CD14-positive monocyte (primary cell): ENCODE results near the gene MAST2. TPM values are rescaled to one million over a fixed set of nuclear protein-coding genes. Genes with fewer than 3 reads are reported as not detected.
A peak's percentile ranks its signal among the peaks of the same experiment; 100 is the strongest.

Experiments
- DNase-seq, 3 donors: peaks; one replicate each; pipeline ENCODE4 v3.0.0-alpha.2; 2011 to 2022
- H2AFZ ChIP-seq: 2 replicates; pipeline ENCODE4 v1.6.0; 2012; ENCODE audit warnings: mild to moderate bottlenecking, low read depth, low read length, inconsistent platforms; ENCODE audit not compliant: insufficient read depth, poor library complexity, severe bottlenecking
- H3K27ac ChIP-seq, 2 donors: 1 replicate in 1 of 2; 2 replicates in 1 of 2; pipeline ENCODE4 v1.5.1; 2012 to 2013; ENCODE audit warnings: low read length in 2 of 2, control low read depth in 1 of 2, inconsistent platforms in 1 of 2, low read depth in 1 of 2, mild to moderate bottlenecking in 1 of 2
- H3K27me3 ChIP-seq, 2 donors: one replicate each; pipeline versions ENCODE4 v1.6.0 to v1.6.1; 2011 to 2013; ENCODE audit warnings: low read length in 2 of 2; ENCODE audit not compliant: control insufficient read depth in 2 of 2, insufficient read depth in 2 of 2
- H3K36me3 ChIP-seq, 2 donors: replicated peaks in 1 of 2; 1 replicate in 1 of 2; 2 replicates in 1 of 2; pipeline versions ENCODE4 v1.5.1 to v1.6.1; 2012 to 2013; ENCODE audit warnings: low read length in 2 of 2, control low read depth in 1 of 2, inconsistent platforms in 1 of 2, mild to moderate bottlenecking in 1 of 2; ENCODE audit not compliant: insufficient read depth in 2 of 2, control insufficient read depth in 1 of 2
- H3K4me1 ChIP-seq, 2 donors: 1 replicate in 1 of 2; 2 replicates in 1 of 2; pipeline versions ENCODE4 v1.5.1 to v1.6.1; 2012 to 2013; ENCODE audit warnings: low read length in 2 of 2, control low read depth in 1 of 2, inconsistent platforms in 1 of 2, mild to moderate bottlenecking in 1 of 2, moderate library complexity in 1 of 2; ENCODE audit not compliant: insufficient read depth in 2 of 2, control insufficient read depth in 1 of 2
- H3K4me2 ChIP-seq: replicated peaks from 2 replicates; pipeline ENCODE3; 2012; ENCODE audit warnings: low read length, moderate library complexity, mild to moderate bottlenecking; ENCODE audit not compliant: poor library complexity, severe bottlenecking; ENCODE audit errors: extremely low read depth
- H3K4me3 ChIP-seq, 3 experiments: fragments of 200-600 bp in 1 of 3; sonication (generic) in 1 of 3; replicated peaks in 1 of 3; 1 replicate in 2 of 3; 2 replicates in 1 of 3; pipeline ENCODE4 v1.5.1; 2011 to 2013; ENCODE audit warnings: low read length in 3 of 3, mild to moderate bottlenecking in 3 of 3, control low read depth in 2 of 3, low read depth in 2 of 3, inconsistent platforms in 1 of 3, moderate library complexity in 1 of 3
- H3K79me2 ChIP-seq: 2 replicates; pipeline ENCODE4 v1.6.0; 2012; ENCODE audit warnings: mild to moderate bottlenecking, control low read depth, inconsistent platforms, low read length, moderate library complexity; ENCODE audit not compliant: insufficient read depth
- H3K9ac ChIP-seq: 2 replicates; pipeline ENCODE4 v1.6.0; 2017; ENCODE audit warnings: low read length, mild to moderate bottlenecking; ENCODE audit not compliant: insufficient read depth, poor library complexity, severe bottlenecking
- H3K9me3 ChIP-seq, 2 donors: replicated peaks in 1 of 2; 1 replicate in 1 of 2; 2 replicates in 1 of 2; pipeline versions ENCODE4 v1.5.1 to v1.6.1; 2012 to 2013; ENCODE audit warnings: low read length in 2 of 2, control low read depth in 1 of 2; ENCODE audit not compliant: control insufficient read depth in 1 of 2, insufficient read depth in 1 of 2
- H4K20me1 ChIP-seq: 2 replicates; pipeline ENCODE4 v1.6.0; 2012; ENCODE audit warnings: mild to moderate bottlenecking, low read length, control low read depth, moderate library complexity; ENCODE audit not compliant: insufficient read depth
- H3K27ac Mint-ChIP-seq, 7 donors: one replicate each; pipeline ENCODE4 v1.8.0; 2020; ENCODE audit warnings: mild to moderate bottlenecking in 7 of 7, mixed read lengths in 7 of 7, moderate library complexity in 6 of 7, inconsistent platforms in 2 of 7
- H3K27me3 Mint-ChIP-seq, 3 donors: one replicate each; pipeline ENCODE4 v1.8.0; 2021 to 2022; ENCODE audit warnings: low read depth in 3 of 3, mild to moderate bottlenecking in 3 of 3, mixed read lengths in 3 of 3, moderate library complexity in 3 of 3, inconsistent platforms in 1 of 3
- H3K36me3 Mint-ChIP-seq, 2 donors: one replicate each; pipeline ENCODE4 v1.8.0; 2020; ENCODE audit warnings: mixed read lengths in 2 of 2, inconsistent platforms in 1 of 2, mild to moderate bottlenecking in 1 of 2
- H3K4me1 Mint-ChIP-seq: one replicate; pipeline ENCODE4 v1.8.0; 2020; ENCODE audit warnings: mild to moderate bottlenecking, mixed read lengths
- H3K4me3 Mint-ChIP-seq, 2 donors: one replicate each; pipeline ENCODE4 v1.8.0; 2020; ENCODE audit warnings: mild to moderate bottlenecking in 2 of 2, mixed read lengths in 2 of 2, moderate library complexity in 1 of 2
- H3K9me3 Mint-ChIP-seq, 7 donors: one replicate each; pipeline ENCODE4 v1.8.0; 2020 to 2022; ENCODE audit warnings: mixed read lengths in 7 of 7, mild to moderate bottlenecking in 6 of 7, moderate library complexity in 6 of 7, inconsistent platforms in 2 of 7
- WGBS: methylation state at CpG from one replicate; pipeline ENCODE4 v1.1.5; 2013; ENCODE audit warnings: missing lambda C conversion rate; ENCODE audit not compliant: insufficient coverage; 5-methylcytosine and 5-hydroxymethylcytosine counted together
- intact Hi-C, 2 donors: fragments of 100-400 bp; cut with micrococcal nuclease; formaldehyde crosslinking; loops; one replicate each; pipeline versions ENCODE4 v1.15.0 to v1.15.1; 2023
- polyA plus RNA-seq, 3 donors: library from polyadenylated mRNA; depleted of rRNA in 1 of 3; unstranded in 2 of 3; stranded (reverse) in 1 of 3; fragments of 300-500 nt in 2 of 3; fragments of >200 nt in 1 of 3; fragmentation: Illumina TruSeq in 2 of 3; gene quantifications; 1 replicate in 2 of 3; 2 replicates in 1 of 3; pipeline ENCODE4 v1.2.3, GENCODE V29; 2012 to 2021
- TF ChIP-seq, protein P1 (sequence below): fragments of 200-600 bp; IDR thresholded peaks from one replicate; pipeline ENCODE4 v1.8.0; 2022; ENCODE audit warnings: antibody characterized with exemption, mild to moderate bottlenecking

The MAST2 gene
- polyA plus RNA-seq, 3 donors: 1.0 to 7.2 (median 2.5) TPM

DNA sequence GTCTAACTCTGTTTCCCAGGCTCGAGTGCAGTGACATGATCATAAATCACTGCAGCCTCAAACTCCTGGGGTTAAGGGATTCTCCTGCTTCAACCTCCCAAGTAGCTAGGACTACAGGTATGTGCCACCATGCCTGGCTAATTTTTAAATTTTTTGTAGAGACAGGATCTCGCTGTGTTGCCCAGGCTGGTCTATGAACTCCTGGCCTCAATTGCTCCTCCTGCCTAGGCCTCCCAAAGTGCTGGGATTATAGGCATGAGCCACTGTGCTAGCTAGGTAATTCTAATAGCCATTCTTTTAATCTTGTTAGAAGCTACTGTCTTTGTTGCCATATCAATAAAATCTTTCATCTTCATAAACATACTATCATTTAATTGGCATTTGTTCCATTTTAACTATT lies 13.8 kb upstream of the MAST2 start:
- Histone ChIP-seq H3K4me2 (no peak overlapping the region), H3K27me3 (no peaks in the 10 kb centered on the region), H3K79me2 (no peaks in the 10 kb centered on the region), H3K4me3 (no peak overlapping the region), H3K9ac (no peak overlapping the region), H3K9me3 (no peaks in the 10 kb centered on the region), H3K36me3 (no peaks in the 10 kb centered on the region), H4K20me1 (no peaks in the 10 kb centered on the region), H3K4me1 (peaks cover 17 to 24% of the 10 kb centered on the region in 2 donors), H3K27ac (no peak overlapping the region), H2AFZ (no peak overlapping the region)
- intact Hi-C loops: no loop called here
- peaks cover 0 to 12% (median 4%) of the 10 kb centered on the region in 7 donors for H3K9me3 Mint-ChIP-seq
- 100% methylated on average over 1 of the region's 2 CpGs for WGBS
- TF ChIP-seq, protein P1, sequence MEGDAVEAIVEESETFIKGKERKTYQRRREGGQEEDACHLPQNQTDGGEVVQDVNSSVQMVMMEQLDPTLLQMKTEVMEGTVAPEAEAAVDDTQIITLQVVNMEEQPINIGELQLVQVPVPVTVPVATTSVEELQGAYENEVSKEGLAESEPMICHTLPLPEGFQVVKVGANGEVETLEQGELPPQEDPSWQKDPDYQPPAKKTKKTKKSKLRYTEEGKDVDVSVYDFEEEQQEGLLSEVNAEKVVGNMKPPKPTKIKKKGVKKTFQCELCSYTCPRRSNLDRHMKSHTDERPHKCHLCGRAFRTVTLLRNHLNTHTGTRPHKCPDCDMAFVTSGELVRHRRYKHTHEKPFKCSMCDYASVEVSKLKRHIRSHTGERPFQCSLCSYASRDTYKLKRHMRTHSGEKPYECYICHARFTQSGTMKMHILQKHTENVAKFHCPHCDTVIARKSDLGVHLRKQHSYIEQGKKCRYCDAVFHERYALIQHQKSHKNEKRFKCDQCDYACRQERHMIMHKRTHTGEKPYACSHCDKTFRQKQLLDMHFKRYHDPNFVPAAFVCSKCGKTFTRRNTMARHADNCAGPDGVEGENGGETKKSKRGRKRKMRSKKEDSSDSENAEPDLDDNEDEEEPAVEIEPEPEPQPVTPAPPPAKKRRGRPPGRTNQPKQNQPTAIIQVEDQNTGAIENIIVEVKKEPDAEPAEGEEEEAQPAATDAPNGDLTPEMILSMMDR: no peak
- no peak overlapping the region for H3K27ac Mint-ChIP-seq
- no peak overlapping the region for H3K4me3 Mint-ChIP-seq
- no peaks in the 10 kb centered on the region for H3K36me3 Mint-ChIP-seq
- peaks cover 3% of the 10 kb centered on the region in 3 donors for H3K27me3 Mint-ChIP-seq
- H3K4me1 Mint-ChIP-seq: peaks cover 34% of the 10 kb centered on the region
- DNase-seq: no peak

DNA sequence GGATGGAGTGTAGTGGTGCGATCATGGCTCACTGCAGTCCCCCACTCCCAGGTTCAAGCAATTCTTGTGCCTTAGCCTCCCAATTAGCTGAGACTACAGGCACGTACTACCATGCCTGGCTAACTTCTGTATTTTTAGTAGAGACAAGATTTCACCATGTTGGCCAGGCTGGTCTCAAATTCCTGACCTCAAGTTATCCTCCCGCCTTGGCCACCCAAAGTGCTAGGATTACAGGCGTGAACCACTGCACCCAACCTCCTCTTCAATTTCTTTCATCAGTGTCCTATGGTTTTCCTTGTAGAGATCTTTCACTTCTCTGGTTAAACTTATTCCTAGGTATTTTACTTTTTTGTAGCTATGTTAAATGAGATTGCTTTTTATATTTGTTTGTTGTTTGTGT lies 10.7 kb upstream of the MAST2 start:
- H3K36me3 Mint-ChIP-seq: no peaks in the 10 kb centered on the region
- Histone ChIP-seq H3K36me3 (no peaks in the 10 kb centered on the region), H3K9me3 (no peaks in the 10 kb centered on the region), H3K4me2 (no peak overlapping the region), H4K20me1 (no peaks in the 10 kb centered on the region), H3K9ac (no peak overlapping the region), H3K4me1 (peaks cover 10% of the 10 kb centered on the region in 2 donors), H2AFZ (peak overlapping the region; percentile 35), H3K27ac (no peak overlapping the region), H3K79me2 (no peaks in the 10 kb centered on the region), H3K4me3 (no peak overlapping the region), H3K27me3 (no peaks in the 10 kb centered on the region)
- no peak overlapping the region for H3K4me3 Mint-ChIP-seq
- H3K27me3 Mint-ChIP-seq: peaks cover 0 to 3% (median 1%) of the 10 kb centered on the region in 3 donors
- peaks cover 0 to 2% (median 0%) of the 10 kb centered on the region in 7 donors for H3K9me3 Mint-ChIP-seq
- TF ChIP-seq, protein P1: no peak
- DNase-seq: no peak
- peaks cover 14% of the 10 kb centered on the region for H3K4me1 Mint-ChIP-seq
- intact Hi-C loops: no loop called here
- 57% methylated on average over 1 of the region's 4 CpGs for WGBS
- no peak overlapping the region for H3K27ac Mint-ChIP-seq
